Epithelial cell of esophagus (primary cell): Measurements from ENCODE around the gene ITPKB.
"Not testable (repeated sequence)": the region's sequence is repeated elsewhere in the genome, so short reads cannot be mapped to it uniquely, and the experiment has no call there.

ENCODE experiments used
- DNase-seq: peaks from one replicate; pipeline ENCODE4 v3.0.0; 2010; ENCODE audit warnings: low read depth
- H3K4me3 ChIP-seq: 2 replicates; pipeline ENCODE4 v1.5.1; 2011; ENCODE audit warnings: mild to moderate bottlenecking, low read length, control low read depth
- TF ChIP-seq, protein P1 (sequence below): IDR thresholded peaks from 2 replicates; pipeline ENCODE4 v1.5.1; 2011; ENCODE audit warnings: low read depth, mild to moderate bottlenecking, low read length, control low read depth, inconsistent platforms; ENCODE audit not compliant: insufficient read depth; ENCODE audit errors: missing control alignments

The ITPKB gene

DNA sequence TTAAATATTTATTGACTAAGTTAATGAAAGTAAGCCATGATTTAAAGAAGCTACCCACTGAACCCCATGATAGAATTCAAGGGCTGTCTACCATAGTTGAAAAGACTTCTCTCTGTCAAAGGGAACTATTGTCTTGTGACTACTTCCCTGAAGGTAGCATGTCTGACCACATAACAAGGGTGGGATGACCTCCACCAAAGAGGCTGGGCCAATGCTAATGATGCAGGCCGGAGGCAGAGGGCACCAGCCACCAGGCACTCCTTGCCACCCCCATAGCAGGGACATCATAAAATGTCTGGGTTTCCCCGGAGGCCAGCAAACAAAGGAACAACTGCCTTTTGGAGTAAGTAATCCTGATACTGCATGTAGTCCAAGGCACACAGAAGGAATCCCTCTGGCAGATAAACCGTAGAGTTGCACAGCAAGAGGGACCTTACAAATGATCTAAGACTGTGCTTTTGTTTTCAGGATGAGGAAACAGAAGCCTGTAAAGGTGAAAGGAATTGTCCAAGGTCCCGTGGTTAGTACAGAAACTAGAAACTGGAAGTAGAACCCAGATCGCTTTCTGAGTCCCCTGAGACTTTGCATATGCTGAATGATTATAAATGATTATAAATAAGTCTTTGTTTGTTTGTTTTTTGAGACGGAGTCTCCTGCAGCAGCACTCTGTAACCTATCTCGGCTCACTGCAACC, 33.5 kb upstream of the ITPKB start:
- no peak for DNase-seq
- no peak overlapping the region for H3K4me3 ChIP-seq
- TF ChIP-seq, protein P1, sequence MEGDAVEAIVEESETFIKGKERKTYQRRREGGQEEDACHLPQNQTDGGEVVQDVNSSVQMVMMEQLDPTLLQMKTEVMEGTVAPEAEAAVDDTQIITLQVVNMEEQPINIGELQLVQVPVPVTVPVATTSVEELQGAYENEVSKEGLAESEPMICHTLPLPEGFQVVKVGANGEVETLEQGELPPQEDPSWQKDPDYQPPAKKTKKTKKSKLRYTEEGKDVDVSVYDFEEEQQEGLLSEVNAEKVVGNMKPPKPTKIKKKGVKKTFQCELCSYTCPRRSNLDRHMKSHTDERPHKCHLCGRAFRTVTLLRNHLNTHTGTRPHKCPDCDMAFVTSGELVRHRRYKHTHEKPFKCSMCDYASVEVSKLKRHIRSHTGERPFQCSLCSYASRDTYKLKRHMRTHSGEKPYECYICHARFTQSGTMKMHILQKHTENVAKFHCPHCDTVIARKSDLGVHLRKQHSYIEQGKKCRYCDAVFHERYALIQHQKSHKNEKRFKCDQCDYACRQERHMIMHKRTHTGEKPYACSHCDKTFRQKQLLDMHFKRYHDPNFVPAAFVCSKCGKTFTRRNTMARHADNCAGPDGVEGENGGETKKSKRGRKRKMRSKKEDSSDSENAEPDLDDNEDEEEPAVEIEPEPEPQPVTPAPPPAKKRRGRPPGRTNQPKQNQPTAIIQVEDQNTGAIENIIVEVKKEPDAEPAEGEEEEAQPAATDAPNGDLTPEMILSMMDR: no peak

DNA sequence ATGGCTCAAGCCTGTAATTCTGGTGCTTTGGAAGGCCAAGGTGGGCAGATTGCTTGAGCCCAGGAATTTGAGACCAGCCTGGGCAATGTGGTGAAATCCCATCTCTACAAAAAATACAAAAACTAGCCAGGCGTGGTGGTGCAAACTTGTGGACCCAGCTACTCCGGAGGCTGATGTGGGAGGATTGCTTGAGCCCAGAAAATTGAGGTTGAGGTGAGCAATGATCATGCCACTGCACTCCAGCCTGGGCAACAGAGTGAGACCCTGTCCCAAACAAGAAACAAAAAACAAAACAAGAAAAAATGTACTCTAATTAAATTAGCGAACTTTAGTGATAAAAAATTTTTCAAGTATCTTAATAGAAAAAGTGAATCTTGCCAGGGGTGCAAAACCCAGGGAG, 28.1 kb upstream of the ITPKB start:
- not testable (repeated sequence) for H3K4me3 ChIP-seq, DNase-seq

DNA sequence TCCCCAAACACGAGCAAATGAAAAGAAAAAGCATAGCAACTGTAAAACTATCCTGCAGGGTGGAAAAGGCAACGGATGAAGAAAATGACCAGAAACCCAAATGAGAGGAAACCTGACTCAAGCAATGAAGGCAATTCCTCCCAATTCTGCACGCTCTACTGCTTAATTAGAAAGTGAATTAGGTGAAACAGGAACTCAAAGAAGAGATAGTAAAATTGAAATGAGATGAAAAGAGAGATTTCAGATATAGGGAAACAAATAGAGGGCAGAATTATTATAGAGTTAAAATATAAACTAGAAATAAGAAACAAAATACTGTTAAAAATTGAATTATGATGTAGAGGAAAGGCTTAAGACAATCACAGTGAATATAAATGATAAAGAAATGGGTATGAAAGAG, 27.5 kb upstream of the ITPKB start:
- TF ChIP-seq, protein P1: no peak
- H3K4me3 ChIP-seq: no peak overlapping the region
- DNase-seq: no peak

DNA sequence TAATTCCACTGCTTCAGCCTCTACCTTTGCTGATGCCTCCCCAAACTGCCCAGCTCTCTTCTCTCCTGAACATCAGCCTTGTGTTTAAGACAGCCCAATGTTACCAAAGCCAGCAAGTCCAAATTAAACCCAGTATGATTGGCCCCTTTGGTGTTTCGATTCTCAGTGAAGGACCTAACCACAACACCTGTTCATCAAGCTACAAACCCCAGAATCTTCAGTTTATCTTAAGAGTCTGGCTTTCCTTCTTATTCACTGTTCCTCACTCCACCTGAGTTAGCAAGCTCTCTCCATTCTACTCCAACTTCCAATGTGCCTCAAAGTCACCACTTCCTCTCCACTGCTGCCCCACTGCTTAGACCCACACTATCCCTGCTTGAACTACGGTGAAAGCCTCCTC, 25.5 kb upstream of the ITPKB start:
- no peak overlapping the region for H3K4me3 ChIP-seq
- no peak for DNase-seq
- TF ChIP-seq, protein P1: no peak

DNA sequence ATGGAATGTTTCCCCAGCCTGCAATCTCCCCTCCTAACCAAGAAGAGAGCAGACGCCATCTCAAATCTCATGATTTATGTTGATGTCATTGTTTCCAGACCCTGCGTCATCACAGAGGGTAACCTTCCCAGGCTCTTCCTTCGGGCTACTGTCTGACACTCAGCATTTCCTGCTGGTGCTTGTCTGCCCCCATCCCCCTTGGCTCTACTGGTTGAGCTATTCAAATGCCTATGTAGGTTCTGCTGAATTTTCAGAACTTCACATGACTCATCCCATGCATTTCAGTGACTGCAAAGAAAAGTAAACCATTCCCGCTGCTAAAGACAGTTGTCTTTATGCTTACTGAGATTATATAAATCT, 24.8 kb upstream of the ITPKB start:
- TF ChIP-seq, protein P1: no peak
- DNase-seq: peak; percentile 99
- no peak overlapping the region for H3K4me3 ChIP-seq

DNA sequence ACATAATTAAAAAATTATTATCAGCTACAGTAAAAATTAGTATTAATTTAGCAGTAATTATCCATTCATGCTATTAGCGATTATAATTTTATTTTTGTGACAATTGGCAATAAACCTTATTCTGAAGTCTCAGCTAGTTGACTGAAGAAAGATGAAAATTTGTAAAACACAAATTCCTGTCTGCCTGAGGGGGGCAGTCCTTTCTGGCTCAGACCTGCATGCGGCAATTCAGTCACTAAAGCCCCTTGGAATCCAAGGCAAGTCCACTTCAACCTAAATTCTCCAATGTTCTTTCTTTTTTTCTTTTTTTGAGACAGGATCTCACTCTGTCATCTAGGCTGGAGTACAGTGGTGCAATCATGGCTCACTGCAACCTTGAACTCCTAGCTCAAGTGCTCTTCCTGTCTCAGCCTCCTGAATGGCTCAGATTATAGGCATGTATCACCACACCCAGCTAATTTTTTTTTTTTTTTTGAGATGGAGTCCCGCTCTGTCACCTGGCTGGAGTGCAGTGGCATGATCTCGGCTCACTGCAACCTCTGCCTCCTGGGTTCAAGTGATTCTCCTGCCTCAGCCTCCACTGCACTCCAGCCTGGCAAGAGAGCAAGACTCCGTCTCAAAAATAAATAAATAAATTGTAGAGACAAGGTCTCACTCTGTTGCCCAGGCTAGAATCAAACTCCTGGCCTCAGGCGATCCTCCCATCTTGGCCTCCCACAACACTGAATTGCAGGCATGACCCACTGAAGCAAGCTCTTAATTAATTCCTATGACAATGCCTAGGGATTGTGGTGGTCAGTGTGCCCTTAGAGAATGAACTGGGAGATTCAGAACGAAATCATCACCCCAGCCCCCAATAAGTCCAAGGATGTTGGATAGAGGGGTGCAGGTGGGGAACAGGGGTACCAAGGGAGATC, 24.2 kb upstream of the ITPKB start:
- DNase-seq: peak; percentile 63
- no peak overlapping the region for H3K4me3 ChIP-seq
- TF ChIP-seq, protein P1: no peak

DNA sequence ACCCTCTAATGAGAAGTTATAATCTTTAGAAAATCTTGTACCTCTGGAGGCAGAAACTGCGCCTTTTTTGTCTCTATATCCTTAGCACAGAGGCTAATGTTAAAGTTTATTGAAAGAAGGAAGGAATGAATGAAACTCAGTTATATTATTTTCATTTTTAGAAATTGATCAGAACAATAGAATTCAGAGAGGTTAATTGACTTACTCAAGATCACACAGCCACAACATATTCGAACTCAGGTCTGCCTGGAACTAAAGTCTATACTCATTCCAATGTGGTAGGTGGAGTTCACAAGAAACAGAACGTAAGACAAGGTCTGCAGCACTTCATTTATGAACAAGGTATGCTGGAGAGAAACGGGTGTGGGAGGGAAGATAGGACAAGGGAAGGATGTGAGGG, 23.0 kb upstream of the ITPKB start:
- no peak overlapping the region for H3K4me3 ChIP-seq
- TF ChIP-seq, protein P1: no peak
- no peak for DNase-seq
